Sigmoid colon (tissue), 7 donors: ENCODE measurements around the gene EIF4EBP2. TPM values are rescaled to one million over a fixed set of nuclear protein-coding genes. Genes with fewer than 3 reads are reported as not detected.

ENCODE experiments used
- DNase-seq: peaks from one replicate; pipeline ENCODE4 v3.0.0-alpha.2; 2019
- H3K27ac ChIP-seq, 4 donors: fragments of 200-600 bp; sonication (generic); one replicate each; pipeline ENCODE4 v1.5.1; 2016 to 2019; ENCODE audit warnings: mild to moderate bottlenecking in 1 of 4
- H3K27me3 ChIP-seq, 3 donors: fragments of 200-600 bp; sonication (generic); one replicate each; pipeline ENCODE4 v1.5.1; 2019; ENCODE audit warnings: mild to moderate bottlenecking in 1 of 3
- H3K36me3 ChIP-seq, 4 donors: fragments of 200-600 bp; sonication (generic); one replicate each; pipeline ENCODE4 v1.5.1; 2016 to 2019
- H3K4me1 ChIP-seq, 4 donors: fragments of 200-600 bp; sonication (generic); one replicate each; pipeline ENCODE4 v1.5.1; 2017 to 2019
- H3K4me3 ChIP-seq, 4 donors: fragments of 200-600 bp; sonication (generic); one replicate each; pipeline ENCODE4 v1.5.1; 2017 to 2019; ENCODE audit warnings: mild to moderate bottlenecking in 2 of 4, moderate library complexity in 1 of 4
- H3K9me3 ChIP-seq, 4 donors: fragments of 200-600 bp in 3 of 4; sonication (generic) in 3 of 4; one replicate each; pipeline versions ENCODE4 v1.5.1 to v1.6.1; 2013 to 2019
- EP300 ChIP-seq, 4 donors: sonication (generic); formaldehyde crosslinking; IDR thresholded peaks; one replicate each; pipeline ENCODE4 v1.6.1; 2017; ENCODE audit warnings: antibody characterized with exemption in 4 of 4
- POLR2A ChIP-seq, 2 donors: fragments of 450-650 bp; IDR thresholded peaks; one replicate each; pipeline ENCODE4 v1.6.1; 2016; ENCODE audit warnings: antibody characterized with exemption in 2 of 2, mild to moderate bottlenecking in 2 of 2, moderate library complexity in 2 of 2
- POLR2AphosphoS5 ChIP-seq, 4 donors: sonication (generic); formaldehyde crosslinking; IDR thresholded peaks; one replicate each; pipeline ENCODE4 v1.6.1; 2017; ENCODE audit warnings: antibody characterized with exemption in 4 of 4
- WGBS, 2 donors: extraction: QIAGEN DNeasy Blood & Tissue Kit; methylation state at CpG; one replicate each; pipeline ENCODE4 v1.1.7; 2013; 5-methylcytosine and 5-hydroxymethylcytosine counted together
- intact Hi-C: fragments of 100-400 bp; cut with DNase I; formaldehyde crosslinking; loops from one replicate; pipeline ENCODE4 v1.15.1; 2023
- polyA plus RNA-seq, 3 donors: library from polyadenylated mRNA; stranded (reverse); fragments of 200-250 nt; gene quantifications; one replicate each; pipeline ENCODE4 v1.2.3, GENCODE V29; 2013
- total RNA-seq, 4 donors: library from RNA; depleted of rRNA; stranded (reverse); fragments of >200 nt; gene quantifications; one replicate each; pipeline ENCODE4 v1.1.0, GENCODE V29; 2016
- TF ChIP-seq, protein P1 (sequence below), 4 experiments: fragments of 450-650 bp in 3 of 4; fragments of 200-600 bp in 1 of 4; IDR thresholded peaks; one replicate each; pipeline ENCODE4 v1.5.1; 2016 to 2019; ENCODE audit warnings: antibody characterized with exemption in 4 of 4, mild to moderate bottlenecking in 3 of 4, moderate library complexity in 2 of 4
- donor health status: healthy with polysubstance abuse.
- donor health status: Bipolar disorder and iron deficiency.
- donor health status: healthy.

Gene EIF4EBP2
- total and polyA plus RNA-seq, 7 donors, result 34.7 to 102 (median 73.1) TPM

DNA sequence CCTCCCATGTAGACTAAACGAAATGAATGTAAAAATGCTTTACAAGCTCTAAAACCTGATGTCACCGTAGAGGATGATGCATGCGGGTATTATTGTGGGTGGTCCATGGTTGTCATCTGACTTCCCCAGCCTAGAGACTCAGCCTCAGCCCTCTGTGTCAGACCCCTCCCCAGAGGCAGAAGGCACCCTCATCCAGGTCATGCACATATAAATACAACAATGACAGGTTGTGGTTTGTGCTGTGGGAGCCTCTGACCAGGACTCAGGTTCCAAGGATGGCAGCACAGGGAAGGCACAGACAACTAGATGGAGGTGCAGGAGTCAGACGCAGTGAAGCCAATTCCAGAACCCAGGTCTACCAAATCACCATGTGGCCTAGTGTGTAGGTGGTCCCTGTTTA is 40.8 kb downstream of the EIF4EBP2 start:
- peaks cover 17 to 26% (median 18%) of the 10 kb centered on the region in 3 donors for H3K27me3 ChIP-seq
- no peaks in the 10 kb centered on the region for H3K36me3 ChIP-seq
- no peak overlapping the region for H3K27ac ChIP-seq
- peaks cover 0 to 59% (median 44%) of the 10 kb centered on the region in 4 donors for H3K4me1 ChIP-seq
- 90 to 91% methylated on average over 4 of the region's 4 CpGs for WGBS, 2 donors
- intact Hi-C loops, result no loop called here
- DNase-seq, result no peak
- H3K4me3 ChIP-seq, result no peak overlapping the region
- no peak for TF ChIP-seq EP300 (IDR thresholded peaks at IDR 0.05)
- H3K9me3 ChIP-seq, result no peaks in the 10 kb centered on the region

DNA sequence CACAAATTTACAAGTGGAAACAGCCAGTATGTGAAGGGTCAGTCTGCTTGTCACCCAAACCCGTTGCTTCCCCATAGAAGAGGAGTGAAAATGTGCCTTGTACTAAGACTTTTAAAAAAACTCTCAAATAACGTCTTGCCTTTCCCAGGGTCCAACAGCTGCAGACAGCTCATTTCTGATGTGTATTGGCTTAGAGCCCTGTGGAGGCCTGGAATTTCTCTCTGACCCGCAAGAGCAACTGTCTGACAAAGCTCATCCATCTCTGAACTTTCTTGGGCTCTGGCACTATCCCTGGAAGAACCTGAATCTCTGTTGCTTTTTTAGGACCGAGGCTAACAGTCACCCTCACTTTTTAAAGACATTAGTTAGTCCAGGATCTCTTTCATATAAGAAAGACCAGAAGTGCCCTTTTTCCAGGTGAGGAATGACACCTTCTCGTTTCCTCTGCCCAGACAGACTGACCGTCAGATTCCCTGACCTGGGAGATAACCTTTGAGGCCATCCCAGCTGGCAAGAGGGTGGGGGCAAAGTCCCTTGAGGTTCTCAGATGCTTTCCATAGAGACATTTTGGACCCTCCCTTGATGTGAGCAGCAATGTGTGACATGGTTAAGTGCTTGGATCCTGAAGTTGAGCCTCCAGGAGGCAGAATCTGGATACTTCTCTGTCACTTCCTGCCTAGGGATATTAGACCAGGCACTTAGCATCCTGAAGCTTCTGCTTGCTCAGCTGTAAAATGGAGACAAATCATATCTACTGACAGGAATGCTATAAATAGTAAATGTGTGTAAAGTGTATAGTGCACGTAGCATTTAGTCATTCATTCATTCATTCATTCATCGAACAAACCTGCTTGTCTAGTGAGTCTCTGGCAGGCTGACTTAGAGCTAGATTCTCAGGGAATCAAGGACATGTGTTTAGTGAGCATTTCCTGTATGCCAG is 42.0 kb downstream of the EIF4EBP2 start:
- peaks cover 8 to 16% (median 12%) of the 10 kb centered on the region in 3 donors for H3K27me3 ChIP-seq
- intact Hi-C loops, result no loop called here
- 53 to 63% methylated on average over 8 of the region's 8 CpGs for WGBS, 2 donors
- H3K4me3 ChIP-seq, result no peak overlapping the region
- no peaks in the 10 kb centered on the region for H3K36me3 ChIP-seq
- peaks cover 0 to 52% (median 35%) of the 10 kb centered on the region in 4 donors for H3K4me1 ChIP-seq
- H3K27ac ChIP-seq, result peak overlapping the region; percentile 45 to 71 (median 58)
- no peaks in the 10 kb centered on the region for H3K9me3 ChIP-seq
- TF ChIP-seq, protein P1, sequence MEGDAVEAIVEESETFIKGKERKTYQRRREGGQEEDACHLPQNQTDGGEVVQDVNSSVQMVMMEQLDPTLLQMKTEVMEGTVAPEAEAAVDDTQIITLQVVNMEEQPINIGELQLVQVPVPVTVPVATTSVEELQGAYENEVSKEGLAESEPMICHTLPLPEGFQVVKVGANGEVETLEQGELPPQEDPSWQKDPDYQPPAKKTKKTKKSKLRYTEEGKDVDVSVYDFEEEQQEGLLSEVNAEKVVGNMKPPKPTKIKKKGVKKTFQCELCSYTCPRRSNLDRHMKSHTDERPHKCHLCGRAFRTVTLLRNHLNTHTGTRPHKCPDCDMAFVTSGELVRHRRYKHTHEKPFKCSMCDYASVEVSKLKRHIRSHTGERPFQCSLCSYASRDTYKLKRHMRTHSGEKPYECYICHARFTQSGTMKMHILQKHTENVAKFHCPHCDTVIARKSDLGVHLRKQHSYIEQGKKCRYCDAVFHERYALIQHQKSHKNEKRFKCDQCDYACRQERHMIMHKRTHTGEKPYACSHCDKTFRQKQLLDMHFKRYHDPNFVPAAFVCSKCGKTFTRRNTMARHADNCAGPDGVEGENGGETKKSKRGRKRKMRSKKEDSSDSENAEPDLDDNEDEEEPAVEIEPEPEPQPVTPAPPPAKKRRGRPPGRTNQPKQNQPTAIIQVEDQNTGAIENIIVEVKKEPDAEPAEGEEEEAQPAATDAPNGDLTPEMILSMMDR (IDR thresholded peaks at IDR 0.05), result no peak
- TF ChIP-seq EP300 (IDR thresholded peaks at IDR 0.05) (peak in 2 of 4 donors; percentile 22 to 62), POLR2AphosphoS5 (IDR thresholded peaks at IDR 0.05) (peak; percentile 63 to 89 (median 80)), POLR2A (IDR thresholded peaks at IDR 0.05) (no peak)
- peak; percentile 82 for DNase-seq

DNA sequence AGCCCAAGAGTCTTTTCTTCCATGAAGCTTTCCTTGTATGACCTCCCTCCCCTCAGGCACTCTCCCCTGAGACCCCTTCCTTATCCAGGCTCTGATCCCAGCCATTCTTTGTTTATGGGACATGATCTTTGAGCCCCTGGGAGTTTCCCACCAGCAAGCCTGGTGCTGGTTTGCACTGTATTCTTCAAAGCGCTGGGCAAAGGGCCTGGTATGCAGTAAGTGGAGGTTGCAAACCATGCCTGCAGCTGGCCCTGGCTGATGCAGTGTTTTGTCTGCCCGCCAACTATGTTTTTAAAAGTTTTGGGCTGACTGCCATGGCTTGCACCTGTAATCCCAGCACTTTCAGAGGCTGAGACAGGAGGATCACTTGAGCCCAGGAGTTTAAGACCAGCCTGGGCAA is 44.3 kb downstream of the EIF4EBP2 start:
- 29 to 73% methylated on average over 2 of the region's 2 CpGs for WGBS, 2 donors
- DNase-seq, result no peak
- no peak overlapping the region for H3K27ac ChIP-seq
- H3K4me3 ChIP-seq, result no peak overlapping the region
- no peaks in the 10 kb centered on the region for H3K36me3 ChIP-seq
- TF ChIP-seq EP300 (IDR thresholded peaks at IDR 0.05), result no peak
- no peaks in the 10 kb centered on the region for H3K27me3 ChIP-seq
- intact Hi-C loops, result no loop called here
- peaks cover 0 to 58% (median 36%) of the 10 kb centered on the region in 4 donors for H3K4me1 ChIP-seq
- no peaks in the 10 kb centered on the region for H3K9me3 ChIP-seq

DNA sequence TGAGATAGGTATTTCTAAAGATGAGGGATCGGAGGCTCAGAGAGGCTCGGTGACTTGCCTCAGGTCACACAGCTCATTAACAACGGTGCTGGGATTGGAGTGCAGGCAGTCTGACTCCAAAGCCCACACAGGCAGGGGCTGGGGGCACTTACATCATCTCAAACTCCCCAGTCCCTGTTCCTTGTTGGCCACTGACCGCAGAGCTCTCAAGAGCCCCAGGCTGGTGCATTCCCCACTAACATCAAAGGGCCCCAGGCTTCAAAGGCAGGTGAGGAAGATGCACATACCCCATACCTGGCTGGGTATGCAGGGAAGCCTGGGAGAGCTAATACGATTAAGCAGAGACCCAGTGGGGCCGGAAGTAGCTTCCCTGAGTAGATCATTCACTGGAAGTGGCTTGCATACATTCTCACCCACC is 51.3 kb downstream of the EIF4EBP2 start:
- H3K27me3 ChIP-seq, result no peaks in the 10 kb centered on the region
- 77 to 89% methylated on average over 6 of the region's 6 CpGs for WGBS, 2 donors

DNA sequence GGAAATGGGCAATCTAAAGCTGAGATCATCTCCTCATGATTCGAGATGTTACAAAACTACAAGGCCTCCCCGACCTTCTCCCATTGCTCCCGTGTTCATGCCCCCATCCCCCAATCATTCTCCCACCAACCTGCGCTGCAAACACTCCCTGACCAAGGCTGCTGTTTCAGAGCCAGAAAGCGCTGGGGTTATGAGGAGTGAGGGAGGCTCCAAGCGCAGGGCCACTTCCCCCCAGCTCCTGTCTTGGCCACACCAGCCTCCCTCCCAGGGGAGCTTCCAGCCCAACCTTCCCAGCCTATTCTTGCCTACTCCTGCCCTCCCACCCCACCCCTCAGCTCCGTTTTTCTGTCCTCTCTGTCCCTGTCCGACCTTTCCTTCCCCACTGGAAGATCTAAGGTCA is 52.2 kb downstream of the EIF4EBP2 start:
- no peak overlapping the region for H3K27ac ChIP-seq
- H3K4me1 ChIP-seq, result peaks cover 0 to 42% (median 31%) of the 10 kb centered on the region in 4 donors
- H3K9me3 ChIP-seq, result no peaks in the 10 kb centered on the region
- H3K4me3 ChIP-seq, result no peak overlapping the region
- WGBS, 2 donors, result 76 to 81% methylated on average over 8 of the region's 8 CpGs
- DNase-seq, result no peak
- H3K27me3 ChIP-seq, result no peaks in the 10 kb centered on the region
- no peak for TF ChIP-seq POLR2A (IDR thresholded peaks at IDR 0.05)
- TF ChIP-seq, protein P1 (IDR thresholded peaks at IDR 0.05), result no peak
- no peak for TF ChIP-seq POLR2AphosphoS5 (IDR thresholded peaks at IDR 0.05)
- TF ChIP-seq EP300 (IDR thresholded peaks at IDR 0.05), result no peak
- intact Hi-C loops, result loop anchor here (5.0 to 10.0 kb wide), 3 partner anchors 94 to 429 kb away; partner anchors contain the start of gene PCBD1
- H3K36me3 ChIP-seq, result no peaks in the 10 kb centered on the region

More for the DNA sequence above, 51.3 kb downstream of the EIF4EBP2 start:
- Histone ChIP-seq H3K9me3 (no peaks in the 10 kb centered on the region), H3K27ac (no peak overlapping the region), H3K4me1 (peaks cover 0 to 44% (median 31%) of the 10 kb centered on the region in 4 donors), H3K4me3 (no peak overlapping the region), H3K36me3 (no peaks in the 10 kb centered on the region)
- intact Hi-C loops, result loop anchor here (5.0 to 10.0 kb wide), 3 partner anchors 93 to 430 kb away; partner anchors contain the start of gene PCBD1
- no peak for DNase-seq
- TF ChIP-seq POLR2A (IDR thresholded peaks at IDR 0.05) (no peak), EP300 (IDR thresholded peaks at IDR 0.05) (no peak)
- TF ChIP-seq, protein P1 (IDR thresholded peaks at IDR 0.05), result no peak
